KBM-7 (cell line): Measurements from ENCODE around the gene NSMCE1.
"Not testable (repeated sequence)": the region's sequence is repeated elsewhere in the genome, so short reads cannot be mapped to it uniquely, and the experiment has no call there.

Experiments used
- DNase-seq: peaks from one replicate; pipeline ENCODE4 v3.0.0-alpha.2; 2015
- in situ Hi-C: fragments of 300-500 bp; cut with MboI; formaldehyde crosslinking; loops from 2 replicates; pipeline ENCODE4 v1.14.3; 2020; ENCODE audit warnings: low sequenced_read_pairs, low pct_unique_long_range_greater_than_20kb, mixed read lengths

Gene NSMCE1

GRCh38 chr16:27223226-27223610 lies 45.4 kb downstream of the NSMCE1 start:
- no peak for DNase-seq
- in situ Hi-C loops = no loop called here

GRCh38 chr16:27222249-27223225 lies 46.0 kb downstream of the NSMCE1 start:
- DNase-seq = no peak
- in situ Hi-C loops = no loop called here

- DNase-seq = no peak
- in situ Hi-C loops = no loop called here
Measured at GRCh38 chr16:27221576-27222248, 46.9 kb downstream of the NSMCE1 start.

- in situ Hi-C loops = no loop called here
- no peak for DNase-seq
Measured at GRCh38 chr16:27220991-27221390, 47.6 kb downstream of the NSMCE1 start.

- in situ Hi-C loops = no loop called here
- DNase-seq = no peak
Measured at GRCh38 chr16:27220527-27220926, 48.0 kb downstream of the NSMCE1 start.

- DNase-seq = no peak
- in situ Hi-C loops = no loop called here
Measured at GRCh38 chr16:27220120-27220519, 48.5 kb downstream of the NSMCE1 start.

GRCh38 chr16:27219161-27219560 lies 49.4 kb downstream of the NSMCE1 start:
- in situ Hi-C loops = no loop called here
- DNase-seq = no peak

- in situ Hi-C loops = no loop called here
- no peak for DNase-seq
Measured at GRCh38 chr16:27218756-27219155, 49.8 kb downstream of the NSMCE1 start.

- DNase-seq = no peak
- in situ Hi-C loops = no loop called here
Measured at GRCh38 chr16:27217256-27217655, 51.3 kb downstream of the NSMCE1 start.

GRCh38 chr16:27216297-27216885 lies 52.2 kb downstream of the NSMCE1 start:
- DNase-seq = no peak
- in situ Hi-C loops = no loop called here

- no peak for DNase-seq
- in situ Hi-C loops = no loop called here
Measured at GRCh38 chr16:27215660-27216059, 52.9 kb downstream of the NSMCE1 start.

GRCh38 chr16:27214084-27214961 lies 54.2 kb downstream of the NSMCE1 start:
- in situ Hi-C loops = no loop called here
- DNase-seq = no peak

- in situ Hi-C loops = no loop called here
Measured at GRCh38 chr16:27211026-27211425, 57.5 kb downstream of the NSMCE1 start.

GRCh38 chr16:27210174-27210573 lies 58.4 kb downstream of the NSMCE1 start:
- in situ Hi-C loops = no loop called here
- no peak for DNase-seq

More at GRCh38 chr16:27211026-27211425, 57.5 kb downstream of the NSMCE1 start:
- DNase-seq = no peak

GRCh38 chr16:27209591-27209990 lies 59.0 kb downstream of the NSMCE1 start:
- DNase-seq = no peak
- in situ Hi-C loops = no loop called here

GRCh38 chr16:27208796-27209195 lies 59.8 kb downstream of the NSMCE1 start:
- in situ Hi-C loops = no loop called here

GRCh38 chr16:27208081-27208680 lies 60.4 kb downstream of the NSMCE1 start:
- no peak for DNase-seq
- in situ Hi-C loops = no loop called here

More at GRCh38 chr16:27208796-27209195, 59.8 kb downstream of the NSMCE1 start:
- no peak for DNase-seq

GRCh38 chr16:27207121-27207520 lies 61.5 kb downstream of the NSMCE1 start:
- DNase-seq, in situ Hi-C loops: not testable (repeated sequence)
